GM12874 (cell line): ENCODE measurements around the gene CLDN20.

Experiments used
- CTCF ChIP-seq: IDR thresholded peaks from 2 replicates; pipeline ENCODE4 v1.5.1; 2011; ENCODE audit warnings: low read depth, mild to moderate bottlenecking, control low read depth, low read length, moderate library complexity; ENCODE audit not compliant: insufficient read depth

CLDN20 gene

DNA sequence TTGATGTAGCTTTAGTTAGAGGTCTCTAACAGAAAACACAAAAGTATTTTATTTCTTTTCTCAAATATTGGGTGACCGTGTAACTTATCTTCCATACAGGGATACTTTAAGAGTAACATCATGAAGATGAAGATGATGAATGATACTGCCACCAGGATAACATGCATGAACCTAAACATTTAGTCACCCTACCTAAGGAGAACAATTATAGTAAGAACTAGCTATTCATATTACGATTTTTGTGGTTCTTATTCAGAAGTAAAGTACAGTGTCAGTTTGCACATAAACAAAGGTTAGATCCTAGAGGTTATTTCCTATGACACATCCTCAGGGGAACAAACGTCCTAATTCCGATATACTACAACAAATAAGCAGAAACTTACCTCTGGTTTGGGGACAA is 21.0 kb downstream of the CLDN20 start:
- TF ChIP-seq CTCF: no peak

- TF ChIP-seq CTCF: no peak
Measured at GRCh38 chr6:155287762-155288161, 23.9 kb downstream of the CLDN20 start.

- no peak for TF ChIP-seq CTCF
Measured at GRCh38 chr6:155290491-155290890, 26.7 kb downstream of the CLDN20 start.

DNA sequence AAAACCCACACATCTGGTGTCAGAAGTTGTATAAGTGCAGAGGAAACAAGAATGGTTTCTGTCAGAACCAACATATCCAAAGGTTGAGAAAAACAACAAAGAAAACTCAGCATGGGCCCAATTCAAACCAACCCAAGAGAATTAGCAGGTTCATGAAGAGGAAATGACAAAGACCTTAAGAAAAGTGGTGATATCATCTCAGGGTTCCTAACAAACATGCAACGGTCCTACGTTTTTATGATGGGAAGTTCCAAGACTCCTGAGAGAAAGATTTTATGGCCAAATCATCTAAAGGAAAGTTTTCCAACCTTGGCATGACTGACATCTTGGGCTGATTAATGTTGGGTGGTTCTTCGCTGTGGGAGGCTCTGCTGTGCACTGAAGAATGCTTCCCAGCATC is 27.5 kb downstream of the CLDN20 start:
- no peak for TF ChIP-seq CTCF

DNA sequence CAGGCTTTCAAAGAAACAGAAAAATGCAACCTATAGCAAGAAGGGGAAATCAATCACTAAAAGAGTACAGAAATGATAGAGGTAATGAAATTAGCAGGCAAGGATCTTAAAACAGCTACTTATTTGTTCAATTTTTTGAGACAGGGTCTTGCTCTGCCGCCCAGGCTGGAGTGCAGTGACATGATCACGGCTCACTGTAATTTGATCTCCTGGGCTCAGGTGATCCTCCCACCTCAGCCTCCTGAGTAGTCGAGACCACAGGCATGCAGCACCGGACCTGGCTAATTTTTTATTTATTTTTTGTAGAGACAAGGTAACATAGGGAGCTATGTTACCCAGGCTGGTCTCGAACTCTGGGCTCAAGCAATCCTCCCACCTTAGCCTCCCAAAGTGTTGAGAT is 28.9 kb downstream of the CLDN20 start:
- TF ChIP-seq CTCF: no peak

GRCh38 chr6:155297669-155298068 is 33.9 kb downstream of the CLDN20 start:
- no peak for TF ChIP-seq CTCF

DNA sequence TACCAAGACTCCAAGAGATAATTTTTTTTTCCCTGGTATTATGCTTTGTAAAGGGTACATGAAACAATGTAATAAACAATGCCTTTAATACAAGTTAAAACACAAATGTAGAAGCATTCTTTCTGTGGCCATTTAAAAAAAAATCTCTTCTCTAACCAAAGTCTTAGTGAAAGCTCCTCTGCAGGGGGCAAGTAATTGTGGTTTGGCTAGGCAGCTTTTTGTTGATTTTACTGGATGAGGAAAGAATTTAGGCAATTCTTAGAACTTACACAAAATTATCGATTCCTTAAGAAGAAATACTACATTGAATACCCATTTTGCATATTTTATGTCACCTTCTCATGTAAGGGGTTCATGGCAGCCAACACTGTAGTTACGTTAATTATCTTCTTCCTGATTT is 38.1 kb downstream of the CLDN20 start:
- no peak for TF ChIP-seq CTCF

GRCh38 chr6:155303361-155303870 is 39.6 kb downstream of the CLDN20 start:
- TF ChIP-seq CTCF: no peak
